Coronary artery (tissue), 2 donors: ENCODE data around the gene HPSE.
A peak's percentile ranks its signal among the peaks of the same experiment; 100 is the strongest.
"Not testable (repeated sequence)": the region's sequence is repeated elsewhere in the genome, so short reads cannot be mapped to it uniquely, and the experiment has no call there.

Experiments used
- DNase-seq: peaks from one replicate; pipeline ENCODE4 v3.0.0-alpha.2; 2017; ENCODE audit warnings: low spot score
- H3K27ac ChIP-seq, 2 donors: fragments of 200-600 bp; sonication (generic); one replicate each; pipeline ENCODE4 v1.5.1; 2016 to 2019
- H3K4me3 ChIP-seq: fragments of 200-600 bp; sonication (generic); 2 replicates; pipeline ENCODE4 v1.5.1; 2016; ENCODE audit warnings: mild to moderate bottlenecking, moderate library complexity
- CTCF ChIP-seq: fragments of 200-600 bp; sonication (generic); IDR thresholded peaks from one replicate; pipeline ENCODE4 v1.5.1; 2019; ENCODE audit warnings: antibody characterized with exemption

Gene HPSE

GRCh38 chr4:83305187-83305586 lies 29.5 kb downstream of the HPSE start:
- TF ChIP-seq CTCF, result no peak
- DNase-seq, result no peak
- Histone ChIP-seq H3K4me3 (no peak overlapping the region), H3K27ac (no peak overlapping the region)

- no peak overlapping the region for H3K27ac ChIP-seq
- DNase-seq, result no peak
Observed at GRCh38 chr4:83297548-83298260, 36.9 kb downstream of the HPSE start.

GRCh38 chr4:83293305-83294046 lies 41.2 kb downstream of the HPSE start:
- H3K27ac ChIP-seq, result no peak overlapping the region
- H3K4me3 ChIP-seq, result no peak overlapping the region
- no peak for TF ChIP-seq CTCF
- DNase-seq, result no peak

More at GRCh38 chr4:83297548-83298260, 36.9 kb downstream of the HPSE start:
- H3K4me3 ChIP-seq, result no peak overlapping the region
- no peak for TF ChIP-seq CTCF

GRCh38 chr4:83290059-83290774 lies 44.4 kb downstream of the HPSE start:
- not testable (repeated sequence) for H3K4me3 ChIP-seq, H3K27ac ChIP-seq, DNase-seq

GRCh38 chr4:83288381-83288780 lies 46.3 kb downstream of the HPSE start:
- not testable (repeated sequence) for H3K4me3 ChIP-seq, DNase-seq, H3K27ac ChIP-seq

GRCh38 chr4:83285055-83285407 lies 49.6 kb downstream of the HPSE start:
- peak overlapping the region; percentile 96 for H3K4me3 ChIP-seq
- peak overlapping the region; percentile 98 to 99 for H3K27ac ChIP-seq
- DNase-seq, result no peak
- TF ChIP-seq CTCF, result no peak

GRCh38 chr4:83284193-83285054 lies 50.2 kb downstream of the HPSE start, which contains the start of gene COQ2:
TSS of gene COQ2 (minus strand) at chr4:83284798. CDS start at chr4:83284764, 34 bp downstream.
- peak; percentile 97 for DNase-seq
- H3K4me3 ChIP-seq, result peak within 1 kb of the TSS; percentile 96
- peak; percentile 27 for TF ChIP-seq CTCF
- peak within 1 kb of the TSS; percentile 98 to 99 for H3K27ac ChIP-seq
